NCI-H128 (cell line): ENCODE measurements around the gene FHL1.

ENCODE experiments used
- DNase-seq: peaks from one replicate; lab custom pipeline; 2025; ENCODE audit not compliant: unreplicated experiment; lab: John Stamatoyannopoulos, UW

FHL1 gene

GRCh38 chrX:136250191-136251040 is 103.1 kb downstream of the FHL1 start:
- no peak for DNase-seq

GRCh38 chrX:136251041-136251991 is 104.0 kb downstream of the FHL1 start, which contains the start of gene MAP7D3:
MAP7D3 (minus strand) TSS chrX:136251400; CDS start chrX:136251358, 42 bp downstream.
- DNase-seq: no peak

- no peak for DNase-seq
Measured at GRCh38 chrX:136255541-136255940, 108.2 kb downstream of the FHL1 start.

GRCh38 chrX:136256026-136256425 is 108.7 kb downstream of the FHL1 start:
- no peak for DNase-seq

- no peak for DNase-seq
Measured at GRCh38 chrX:136258951-136259350, 111.6 kb downstream of the FHL1 start.

GRCh38 chrX:136259543-136259942 is 112.2 kb downstream of the FHL1 start:
- DNase-seq: no peak

GRCh38 chrX:136260776-136261175 is 113.4 kb downstream of the FHL1 start:
- no peak for DNase-seq
